ENCODE measurements around the gene UBQLNL.

UBQLNL gene, protein sequence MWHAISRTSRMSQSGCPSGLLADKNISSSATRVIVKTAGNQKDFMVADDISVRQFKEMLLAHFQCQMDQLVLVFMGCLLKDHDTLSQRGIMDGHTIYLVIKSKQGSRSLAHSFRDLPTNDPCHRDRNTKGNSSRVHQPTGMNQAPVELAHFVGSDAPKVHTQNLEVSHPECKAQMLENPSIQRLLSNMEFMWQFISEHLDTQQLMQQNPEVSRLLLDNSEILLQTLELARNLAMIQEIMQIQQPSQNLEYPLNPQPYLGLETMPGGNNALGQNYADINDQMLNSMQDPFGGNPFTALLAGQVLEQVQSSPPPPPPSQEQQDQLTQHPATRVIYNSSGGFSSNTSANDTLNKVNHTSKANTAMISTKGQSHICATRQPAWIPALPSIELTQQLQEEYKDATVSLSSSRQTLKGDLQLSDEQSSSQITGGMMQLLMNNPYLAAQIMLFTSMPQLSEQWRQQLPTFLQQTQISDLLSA

DNA sequence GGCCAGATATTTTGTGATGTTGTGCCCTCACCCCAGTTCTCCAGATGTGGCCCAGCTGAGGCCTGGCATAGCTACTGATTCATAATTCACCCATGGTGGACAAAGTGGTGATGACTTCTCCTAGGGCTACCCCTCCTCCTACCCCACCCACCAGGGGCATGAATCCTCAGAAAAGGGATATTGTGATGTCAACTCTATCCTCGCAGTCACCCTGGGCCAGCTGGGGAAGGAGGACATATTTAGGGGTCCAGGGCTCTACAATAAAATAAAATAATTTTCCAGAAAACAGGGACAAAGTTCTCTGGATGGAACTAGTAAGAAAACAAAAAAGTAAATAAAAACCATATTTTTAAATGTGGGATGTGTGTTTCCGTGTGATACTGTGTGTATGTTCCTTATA is at the start of gene UBQLNL:
UBQLNL (minus strand) TSS at position 101 of the 400 bp plus-strand sequence. CDS start 258 bp downstream, outside the sequence.
- no peak for DNase-seq (ENCODE audit: low read depth in 2 of 2)

DNA sequence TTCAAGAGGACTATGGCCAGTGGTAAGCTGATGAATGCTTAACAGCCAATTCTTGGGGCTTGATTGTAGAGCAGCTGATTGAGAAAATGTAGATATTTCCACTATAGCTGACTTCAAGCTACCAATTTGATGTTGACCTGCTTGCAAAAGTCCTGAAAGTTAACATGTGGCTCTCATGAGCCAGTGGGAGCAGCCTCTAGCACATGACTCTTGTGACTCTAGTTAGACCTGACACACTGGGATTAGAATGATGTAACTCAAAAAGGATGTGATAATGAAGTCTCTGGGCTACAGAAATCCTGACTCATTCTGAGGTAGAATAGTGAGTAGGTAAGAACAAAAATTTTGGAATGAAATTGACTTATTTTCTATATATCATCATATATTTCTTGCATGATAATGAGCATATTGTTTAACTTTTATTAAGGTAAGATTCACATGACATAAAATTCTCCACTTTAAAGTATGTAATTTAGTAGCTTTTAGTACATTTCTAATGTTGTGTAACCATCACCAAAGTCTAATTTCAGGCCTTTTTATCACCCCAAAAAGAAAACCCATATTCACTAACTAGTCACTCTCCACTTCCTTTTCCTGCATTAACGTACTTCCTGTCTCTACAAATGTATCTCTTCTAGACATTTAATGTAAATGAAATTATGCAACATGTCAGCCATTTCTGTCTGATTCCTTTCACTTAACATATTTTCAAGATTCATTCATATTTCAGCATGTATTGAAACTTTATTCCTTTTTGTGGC is 47.9 kb upstream of the UBQLNL start:
- DNase-seq (ENCODE audit: low read depth in 2 of 2), result no peak

GRCh38 chr11:5557751-5558150 is 41.3 kb upstream of the UBQLNL start:
- DNase-seq (ENCODE audit: low read depth in 2 of 2), result no peak

- no peak for DNase-seq (ENCODE audit: low read depth in 2 of 2)
These were observed 40.2 kb upstream of the UBQLNL start for GRCh38 chr11:5556596-5557188.

DNA sequence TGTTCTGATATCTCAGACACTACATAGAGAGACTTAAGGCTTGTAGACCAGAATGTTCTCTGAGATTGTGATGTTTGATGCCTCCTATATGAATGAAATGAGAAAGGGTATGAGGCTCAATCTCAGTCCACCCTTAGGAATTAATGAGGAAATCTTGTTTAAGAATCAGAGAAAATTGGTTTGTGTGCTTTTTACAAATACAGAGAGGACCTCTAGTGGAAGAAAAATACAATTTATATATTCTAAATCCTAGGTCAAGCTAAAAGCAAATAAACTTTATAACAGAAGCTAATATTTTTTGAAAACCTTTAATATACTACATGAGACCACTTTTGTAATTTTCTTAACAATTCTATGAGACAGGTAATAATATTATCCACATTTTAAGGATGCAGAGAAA is 36.8 kb upstream of the UBQLNL start:
- no peak for DNase-seq (ENCODE audit: low read depth in 2 of 2)

- DNase-seq (ENCODE audit: low read depth in 2 of 2), result no peak
These were observed 34.1 kb upstream of the UBQLNL start for GRCh38 chr11:5550440-5551095.

GRCh38 chr11:5548440-5548839 is 31.9 kb upstream of the UBQLNL start, which contains the start of gene OR52H1:
Gene OR52H1, minus strand, starts transcription at chr11:5548540. Its CDS starts 3,035 bp downstream, at chr11:5545505.
- no peak for DNase-seq (ENCODE audit: low read depth in 2 of 2)

DNA sequence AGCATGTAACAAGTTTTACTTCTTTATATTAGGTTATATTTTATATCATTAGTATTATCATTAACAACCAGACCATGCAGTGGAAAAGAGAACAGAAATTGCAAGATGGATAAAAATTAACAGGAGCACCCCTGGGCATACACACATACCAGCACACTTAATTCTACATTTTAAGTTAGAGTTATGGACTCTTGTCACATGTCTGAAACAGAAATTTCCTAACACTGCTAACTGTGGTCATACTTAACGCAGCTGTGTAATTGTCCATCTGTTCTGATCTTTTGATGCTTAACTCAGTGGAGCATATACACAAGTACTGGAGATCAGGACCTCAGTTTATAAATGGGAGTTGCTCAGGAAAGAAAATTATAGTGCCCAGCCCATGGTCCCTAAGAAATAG is 31.5 kb upstream of the UBQLNL start:
- no peak for DNase-seq (ENCODE audit: low read depth in 2 of 2)

GRCh38 chr11:5546457-5546856 is 30.0 kb upstream of the UBQLNL start:
- DNase-seq (ENCODE audit: low read depth in 2 of 2), result no peak

GRCh38 chr11:5541427-5541826 is 24.9 kb upstream of the UBQLNL start:
- DNase-seq (ENCODE audit: low read depth in 2 of 2), result no peak

DNA sequence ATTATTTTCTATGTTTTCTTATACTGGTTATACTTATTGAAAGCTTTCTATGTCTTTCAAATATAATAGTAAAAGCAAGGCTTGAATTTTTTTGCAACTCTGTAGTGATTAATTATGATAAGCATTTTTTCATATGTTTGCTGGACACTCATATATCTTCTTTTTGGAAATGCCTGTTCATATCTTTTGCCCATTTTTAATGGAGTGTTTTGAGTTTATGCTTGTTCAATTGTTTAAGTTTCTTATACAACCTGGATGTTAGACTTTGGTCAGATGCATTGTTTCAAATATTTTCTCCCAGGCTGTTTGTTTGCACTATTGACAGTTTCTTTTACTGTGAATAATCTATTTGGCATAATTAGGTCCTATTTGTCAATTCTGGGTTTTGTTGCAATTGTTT is 20.0 kb upstream of the UBQLNL start:
- DNase-seq (ENCODE audit: low read depth in 2 of 2), result no peak

DNA sequence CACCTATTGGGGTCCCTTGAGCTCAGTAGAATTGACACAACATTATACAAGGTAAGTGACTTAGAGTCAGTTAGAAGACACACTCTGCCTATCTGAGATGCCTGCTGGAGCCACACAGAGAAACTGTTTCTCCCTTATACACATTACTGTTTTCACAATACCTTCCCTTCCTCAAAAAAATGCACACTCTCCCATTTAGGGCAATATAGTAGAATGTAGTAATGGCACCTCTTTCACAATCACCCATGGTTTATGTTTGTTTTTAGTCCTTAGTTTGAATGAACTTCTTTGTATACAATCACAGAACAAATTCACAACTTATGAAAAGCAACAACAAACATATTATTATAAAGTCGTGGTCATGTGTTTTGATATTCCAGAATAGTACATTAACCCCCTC is 17.5 kb upstream of the UBQLNL start:
- no peak for DNase-seq (ENCODE audit: low read depth in 2 of 2)

DNA sequence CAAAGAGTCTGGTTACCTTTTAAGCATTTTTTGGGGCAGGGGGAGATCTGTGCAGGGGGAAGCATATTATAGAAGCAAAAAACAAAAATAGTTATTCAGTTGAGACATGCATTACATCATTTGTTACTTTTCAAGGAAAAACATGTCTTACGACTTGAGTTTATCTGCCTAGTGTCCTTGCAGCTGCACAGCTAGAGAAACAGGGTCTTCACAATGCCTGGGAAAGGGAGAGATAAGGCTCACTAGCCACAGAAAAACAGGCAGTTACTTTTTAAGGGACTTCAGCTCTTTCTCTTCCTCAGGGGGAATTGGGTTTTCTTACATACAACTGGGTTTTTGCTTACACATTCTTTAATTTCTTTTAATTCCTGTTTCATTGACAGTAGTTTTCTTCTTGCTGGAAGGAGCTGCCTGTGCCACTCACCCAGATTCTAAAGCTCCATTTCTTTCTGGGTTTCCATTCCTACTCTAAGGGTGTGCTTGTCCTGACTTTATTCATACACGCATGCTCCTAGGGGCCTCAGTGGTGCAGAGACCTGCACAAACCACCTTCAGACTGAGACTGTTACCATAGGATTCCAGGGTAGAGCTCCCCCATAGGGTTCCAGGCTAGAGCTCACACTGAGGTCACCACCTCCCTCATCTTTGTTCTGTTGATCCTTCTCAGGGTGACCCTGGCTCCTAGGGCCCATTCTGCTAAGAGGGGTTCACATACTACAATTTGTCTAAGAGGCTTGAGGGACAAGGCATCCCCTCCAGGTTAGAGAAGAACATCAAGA is 14.7 kb upstream of the UBQLNL start:
- DNase-seq (ENCODE audit: low read depth in 2 of 2), result no peak

DNA sequence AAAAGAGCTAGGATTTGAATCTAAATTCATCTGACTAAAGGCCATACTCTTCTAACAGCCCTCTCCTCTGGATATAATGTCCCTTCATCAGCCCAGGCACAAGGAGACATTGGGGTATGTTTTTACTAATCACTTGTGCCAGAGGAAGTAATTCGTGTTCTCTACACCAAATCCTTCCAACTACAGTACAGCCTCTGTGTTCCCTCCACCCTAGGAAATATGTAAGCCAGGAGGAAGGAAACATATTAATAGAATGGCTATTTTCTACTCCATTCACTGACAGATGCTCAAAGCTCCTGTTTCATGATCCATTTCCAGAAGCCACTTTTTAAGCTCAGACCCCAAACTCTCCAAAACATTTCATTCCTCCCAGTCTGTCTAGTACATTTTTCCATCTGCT is 12.0 kb upstream of the UBQLNL start:
- DNase-seq (ENCODE audit: low read depth in 2 of 2), result no peak

GRCh38 chr11:5527716-5528115 is 11.2 kb upstream of the UBQLNL start:
- no peak for DNase-seq (ENCODE audit: low read depth in 2 of 2)

DNA sequence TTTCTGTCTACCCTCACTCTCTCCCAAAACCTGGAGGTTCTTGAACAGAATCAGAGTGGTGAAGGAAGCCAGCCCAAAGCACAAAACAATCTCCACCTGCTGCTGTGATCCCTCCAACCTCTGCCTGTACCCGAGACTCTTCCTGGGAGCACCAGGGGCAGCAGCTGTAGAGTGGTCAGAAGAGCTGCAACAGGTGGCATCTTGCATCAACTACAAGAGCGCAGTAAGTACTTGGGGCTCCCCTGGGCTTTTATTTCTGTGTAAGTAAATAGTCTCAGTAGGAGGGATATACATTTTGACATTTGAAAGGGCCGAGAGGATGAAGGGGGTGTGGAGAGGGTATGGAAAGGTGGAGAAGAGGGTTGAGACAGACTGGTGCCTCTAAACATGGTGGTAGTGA is 8.3 kb upstream of the UBQLNL start:
- DNase-seq (ENCODE audit: low read depth in 2 of 2), result no peak

DNA sequence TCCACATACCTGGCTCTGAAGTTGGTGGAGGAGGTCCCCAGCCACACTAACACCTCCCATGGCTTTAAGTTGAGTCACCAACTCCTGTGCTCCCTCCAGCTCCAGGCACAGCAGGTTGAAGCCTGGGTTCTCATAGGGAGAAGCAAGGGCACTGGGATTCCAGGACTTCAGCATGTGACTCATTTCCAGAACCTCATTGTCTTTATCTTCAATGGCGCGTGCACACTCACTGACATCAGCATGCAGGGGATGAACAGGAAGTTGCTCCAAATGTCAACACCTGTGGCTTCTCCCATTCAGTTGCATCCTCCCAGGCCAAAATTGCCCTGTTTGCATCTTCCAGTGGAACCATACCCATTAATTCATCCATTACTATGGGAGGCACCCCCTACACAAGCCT is 5.8 kb upstream of the UBQLNL start:
- DNase-seq (ENCODE audit: low read depth in 2 of 2), result no peak

DNA sequence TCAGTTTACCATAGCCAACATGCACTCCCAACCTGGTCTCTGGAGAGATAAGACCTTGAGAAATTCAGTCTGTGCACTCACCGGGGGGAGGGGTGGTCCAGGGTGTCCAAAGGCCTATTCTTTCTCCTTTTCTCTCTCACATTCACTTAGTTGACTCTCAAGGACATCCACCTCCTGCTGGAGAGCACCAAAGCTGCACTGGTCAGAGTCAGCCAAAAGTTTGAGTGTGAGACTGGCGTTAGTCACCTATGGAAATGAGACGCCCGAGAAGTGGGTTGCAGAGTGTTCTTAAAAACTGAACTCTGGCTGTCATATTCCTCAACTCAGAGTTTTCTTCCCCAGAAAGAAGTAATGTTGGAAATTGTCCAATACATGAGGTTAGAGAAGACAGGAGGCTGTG is 5.0 kb upstream of the UBQLNL start:
- DNase-seq (ENCODE audit: low read depth in 2 of 2), result no peak

DNA sequence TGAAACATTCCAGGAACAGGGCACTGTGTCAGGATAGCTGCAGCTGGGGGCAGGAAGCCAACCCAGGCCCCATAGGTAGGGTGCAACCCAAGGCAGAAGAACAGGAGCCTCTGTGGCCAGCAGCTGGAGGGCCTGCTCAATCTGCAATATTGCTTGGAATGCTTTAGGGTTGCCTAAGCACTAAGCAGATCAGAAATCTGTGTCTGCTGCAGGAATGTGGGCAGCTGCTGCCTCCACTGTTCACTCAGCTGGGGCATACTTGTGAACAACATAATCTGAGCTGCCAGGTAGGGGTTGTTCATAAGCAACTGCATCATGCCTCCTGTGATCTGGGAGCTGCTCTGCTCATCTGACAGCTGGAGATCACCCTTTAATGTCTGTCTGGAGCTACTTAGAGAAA is 1.7 kb downstream of the UBQLNL start:
- no peak for DNase-seq (ENCODE audit: low read depth in 2 of 2)

DNA sequence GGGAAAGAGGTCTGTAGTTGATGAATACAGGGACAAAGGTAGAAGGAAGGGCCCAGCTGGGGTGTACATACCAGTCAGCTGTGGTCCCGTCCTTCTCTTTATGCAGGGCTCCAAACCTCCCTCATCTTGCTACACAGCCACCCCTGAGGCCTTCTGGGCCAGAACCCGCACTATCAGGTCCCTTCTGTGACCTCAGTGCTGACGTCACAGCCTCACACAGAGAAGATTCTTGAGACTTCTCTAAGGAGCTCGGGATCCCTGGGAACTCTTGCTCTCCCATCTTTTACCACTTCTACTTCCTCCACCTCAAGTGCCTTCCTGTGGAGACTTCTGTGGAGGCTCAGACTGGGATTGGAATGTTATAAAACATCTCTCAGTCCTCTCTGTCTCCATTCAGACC is 6.7 kb downstream of the UBQLNL start, which contains the start of gene UBQLN3:
UBQLN3 (minus strand) TSS at position 155 of the 400 bp plus-strand sequence. CDS start 399 bp downstream, outside the sequence.
- no peak for DNase-seq (ENCODE audit: low read depth in 2 of 2)

- DNase-seq (ENCODE audit: low read depth in 2 of 2), result no peak
These were observed 7.9 kb downstream of the UBQLNL start for GRCh38 chr11:5508605-5509004.

Measured in stimulated activated CD8-positive, alpha-beta memory T cell treated with anti-CD3 and anti-CD28 coated beads, Interleukin-2, amount 100 ng/mL, for 1 hour (primary cell).